IPS DF 19.7 (cell line): Measurements from ENCODE around the gene HCRTR1.

Source experiments
- DNase-seq: peaks from one replicate; pipeline ENCODE4 v3.0.0-alpha.2; 2013; ENCODE audit warnings: low read depth, low spot score

The HCRTR1 gene

GRCh38 chr1:31598980-31599379, 18.5 kb upstream of the HCRTR1 start:
- DNase-seq, result no peak

- DNase-seq, result no peak
Observed at GRCh38 chr1:31600641-31601040, 16.8 kb upstream of the HCRTR1 start.

- DNase-seq, result no peak
Observed at GRCh38 chr1:31602081-31602480, 15.4 kb upstream of the HCRTR1 start.

GRCh38 chr1:31605908-31606427, 11.5 kb upstream of the HCRTR1 start:
- no peak for DNase-seq

GRCh38 chr1:31607360-31607759, 10.1 kb upstream of the HCRTR1 start:
- no peak for DNase-seq

GRCh38 chr1:31609514-31610118, 7.9 kb upstream of the HCRTR1 start:
- no peak for DNase-seq

GRCh38 chr1:31614414-31615005, 3.0 kb upstream of the HCRTR1 start:
- DNase-seq, result no peak

- DNase-seq, result no peak
Observed at GRCh38 chr1:31615414-31615813, 2.1 kb upstream of the HCRTR1 start.

- DNase-seq, result no peak
Observed at GRCh38 chr1:31615939-31616338, 1.6 kb upstream of the HCRTR1 start.

- no peak for DNase-seq
Observed at GRCh38 chr1:31617916-31618746, 642 bp downstream of the HCRTR1 start.

GRCh38 chr1:31618916-31619846, 1.7 kb downstream of the HCRTR1 start:
- no peak for DNase-seq

- DNase-seq, result no peak
Observed at GRCh38 chr1:31620631-31621497, 3.4 kb downstream of the HCRTR1 start.

GRCh38 chr1:31621498-31621820, 4.0 kb downstream of the HCRTR1 start:
- DNase-seq, result no peak

GRCh38 chr1:31621847-31622730, 4.6 kb downstream of the HCRTR1 start:
- no peak for DNase-seq

GRCh38 chr1:31623365-31623764, 5.9 kb downstream of the HCRTR1 start:
- DNase-seq, result no peak

- no peak for DNase-seq
Observed at GRCh38 chr1:31624309-31624708, 6.8 kb downstream of the HCRTR1 start.

GRCh38 chr1:31624731-31625514, 7.4 kb downstream of the HCRTR1 start:
- no peak for DNase-seq

GRCh38 chr1:31625561-31626222, 8.2 kb downstream of the HCRTR1 start:
- DNase-seq, result no peak
